Medulla oblongata (tissue), 1 donor: ENCODE measurements around the gene TENT5C.

Experiments
- DNase-seq: peaks from one replicate; pipeline ENCODE4 v3.0.0-alpha.2; 2015; ENCODE audit errors: extremely low spot score

The TENT5C gene

DNA sequence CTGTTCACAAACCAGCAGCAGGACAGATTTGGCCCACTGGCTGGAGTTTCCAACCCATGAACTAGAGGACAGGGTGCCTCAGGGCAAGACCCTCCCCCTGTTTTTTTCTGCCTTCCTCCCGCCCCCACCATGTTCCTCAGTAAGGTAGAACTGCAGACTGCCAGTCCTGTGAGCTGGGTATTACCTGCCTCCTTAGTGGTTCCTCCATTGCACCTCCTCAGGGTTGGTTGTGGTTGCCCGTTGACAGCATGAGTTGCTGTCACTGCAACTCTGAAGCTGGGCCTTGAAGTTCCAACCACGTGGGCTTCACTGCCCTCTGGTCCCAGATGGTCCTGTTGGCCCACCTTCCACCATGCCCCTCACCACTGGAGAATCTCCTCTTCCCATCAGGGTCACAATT lies 28.8 kb downstream of the TENT5C start:
- no peak for DNase-seq

DNA sequence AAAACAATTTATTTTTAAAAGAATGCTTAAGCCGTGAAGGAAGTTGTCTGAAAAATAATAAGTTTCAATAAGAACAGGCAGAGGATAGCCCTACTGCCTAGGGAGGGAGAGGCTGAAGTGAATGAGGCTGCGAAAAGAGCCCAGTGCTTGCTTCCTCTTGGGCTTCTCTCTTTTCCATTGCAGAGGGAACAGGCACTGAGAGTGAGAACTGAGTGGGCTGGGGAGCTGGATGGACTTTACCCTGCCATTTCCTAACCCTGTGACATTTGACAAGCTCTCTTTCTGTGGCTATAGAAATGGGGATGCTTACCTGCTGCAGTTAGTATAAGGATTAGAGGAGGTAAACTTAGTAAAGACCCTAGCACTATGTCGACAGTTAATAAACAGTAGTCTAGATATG lies 30.0 kb downstream of the TENT5C start:
- DNase-seq, result no peak

DNA sequence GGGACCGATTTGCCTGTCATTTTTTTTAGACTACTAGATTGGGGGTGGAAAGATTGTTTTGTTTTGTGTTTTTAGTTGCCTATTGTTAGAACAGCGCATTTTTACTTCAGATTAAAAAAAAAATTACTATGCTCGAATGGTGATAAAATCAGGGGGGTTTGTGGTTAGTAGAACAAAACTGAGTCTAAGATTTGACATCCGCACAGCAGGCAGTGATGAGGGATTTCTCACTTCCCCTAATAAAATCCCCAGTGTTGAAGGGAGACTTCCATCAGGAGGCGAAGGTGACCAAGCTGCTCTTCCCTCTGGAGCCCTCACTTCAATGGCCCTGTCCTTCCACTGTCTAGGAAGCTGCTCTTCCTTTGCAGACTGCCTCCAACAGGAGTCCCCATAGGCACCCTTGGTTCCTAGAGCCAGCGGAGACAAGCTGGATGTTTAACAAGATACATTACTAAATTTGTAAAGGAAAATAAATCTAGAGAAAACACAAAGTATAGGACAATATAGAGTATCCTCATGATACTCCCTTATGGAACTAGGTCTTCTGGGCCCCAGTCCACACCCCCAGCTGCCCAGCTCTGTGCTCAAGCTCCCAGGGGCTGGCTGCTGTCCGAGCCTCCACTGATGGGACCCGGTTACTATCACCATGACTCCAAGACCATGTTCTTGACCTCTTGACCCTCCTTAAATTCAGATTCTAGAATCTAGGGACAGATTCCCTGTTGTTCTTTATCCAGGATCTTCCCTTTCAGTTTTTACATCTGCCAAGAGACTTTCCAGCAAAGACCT lies 31.0 kb downstream of the TENT5C start:
- no peak for DNase-seq

DNA sequence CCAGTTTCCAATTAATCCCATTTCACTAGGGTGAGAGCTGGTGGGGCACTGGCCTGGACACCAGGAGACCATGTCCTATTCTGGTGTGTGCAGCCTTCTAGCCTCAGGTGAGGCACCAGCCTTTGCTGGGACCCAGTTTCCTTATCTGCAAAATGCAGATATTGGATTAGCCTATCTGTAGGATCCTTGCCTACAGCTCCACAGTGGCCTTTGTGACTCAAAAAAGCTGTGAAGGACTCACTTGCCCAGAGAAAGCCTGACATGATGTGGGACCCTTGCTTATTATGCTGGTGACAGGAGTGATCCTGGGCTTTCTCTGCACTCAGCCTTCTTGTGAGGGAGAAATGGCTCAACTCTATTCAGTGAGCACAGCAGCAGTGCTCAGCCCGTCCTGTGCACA lies 32.3 kb downstream of the TENT5C start:
- DNase-seq, result no peak

DNA sequence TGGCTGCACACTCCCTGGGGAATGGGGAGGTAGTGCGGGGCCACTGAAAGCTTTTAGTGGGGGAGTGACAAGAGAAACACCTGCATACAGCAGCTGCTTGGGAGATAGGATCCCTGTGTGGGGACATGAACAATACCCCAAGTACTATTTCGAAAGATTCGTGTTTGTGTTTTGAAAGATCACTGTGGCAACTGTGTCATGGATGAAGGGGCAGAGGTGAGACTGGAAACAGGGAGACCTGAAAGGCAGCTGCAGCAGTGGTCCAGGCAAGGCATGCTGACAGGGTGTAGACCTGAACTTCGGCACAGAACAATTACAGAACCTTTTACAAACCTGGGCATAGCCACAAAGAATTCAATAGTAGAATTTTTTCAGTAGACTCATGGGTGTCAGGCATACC lies 32.9 kb downstream of the TENT5C start:
- DNase-seq, result no peak

DNA sequence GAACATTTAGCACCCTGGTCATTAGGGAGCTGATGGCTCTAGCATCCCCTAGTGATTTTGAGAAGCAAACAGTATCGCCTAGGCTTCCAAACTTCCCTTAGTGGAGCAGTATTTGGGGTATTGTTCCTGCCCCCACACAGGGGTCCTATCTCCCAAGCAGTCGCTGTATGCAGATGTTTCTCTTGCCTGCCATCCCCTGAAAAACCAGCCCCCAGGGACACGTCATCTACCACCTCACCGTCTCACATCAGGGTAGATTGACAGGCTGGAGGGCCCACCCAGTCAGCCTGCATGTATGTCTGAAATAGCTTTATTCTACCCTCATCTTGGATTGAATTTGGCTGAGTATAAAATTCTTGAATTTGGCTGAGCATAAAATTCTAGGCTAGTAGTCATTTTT lies 33.9 kb downstream of the TENT5C start:
- no peak for DNase-seq

DNA sequence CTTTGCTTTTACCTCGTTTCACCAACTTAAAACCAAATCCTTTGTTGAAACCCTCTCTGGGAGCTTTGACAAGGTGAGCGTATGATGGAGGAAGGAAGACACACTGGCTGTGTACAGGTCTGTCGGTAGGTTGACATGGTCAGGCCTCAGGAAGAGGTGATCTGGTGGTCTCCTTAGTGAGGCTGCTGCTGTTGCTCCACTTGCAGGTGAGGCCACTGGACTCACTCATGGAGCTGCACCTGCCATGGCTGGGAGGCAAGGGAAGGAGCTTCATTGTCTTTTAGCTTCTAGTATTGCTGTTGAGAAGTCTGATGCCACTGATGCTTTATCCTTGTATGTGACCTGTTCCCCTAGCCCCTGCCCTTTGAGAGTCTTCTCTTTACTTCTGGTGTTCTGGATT lies 35.7 kb downstream of the TENT5C start:
- DNase-seq, result no peak

DNA sequence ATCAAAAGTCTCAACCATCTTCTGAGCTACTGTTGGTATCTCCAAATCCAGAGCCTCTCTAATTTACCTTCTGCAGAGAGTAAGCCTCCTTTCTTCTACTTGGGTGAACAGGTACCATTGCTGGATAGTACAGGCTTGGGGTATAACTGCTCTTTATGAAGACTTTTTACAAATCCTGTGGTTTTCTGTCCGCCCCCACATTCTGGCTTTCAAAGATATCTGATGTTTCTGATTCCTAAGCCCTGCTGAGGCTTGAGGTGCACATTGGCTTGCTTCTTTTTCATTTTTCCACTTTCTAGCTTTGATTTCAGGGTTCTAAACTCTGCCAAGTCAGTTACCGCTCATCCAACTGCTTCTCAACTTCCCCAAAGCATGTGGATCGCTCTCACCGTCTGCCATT lies 37.1 kb downstream of the TENT5C start:
- no peak for DNase-seq

DNA sequence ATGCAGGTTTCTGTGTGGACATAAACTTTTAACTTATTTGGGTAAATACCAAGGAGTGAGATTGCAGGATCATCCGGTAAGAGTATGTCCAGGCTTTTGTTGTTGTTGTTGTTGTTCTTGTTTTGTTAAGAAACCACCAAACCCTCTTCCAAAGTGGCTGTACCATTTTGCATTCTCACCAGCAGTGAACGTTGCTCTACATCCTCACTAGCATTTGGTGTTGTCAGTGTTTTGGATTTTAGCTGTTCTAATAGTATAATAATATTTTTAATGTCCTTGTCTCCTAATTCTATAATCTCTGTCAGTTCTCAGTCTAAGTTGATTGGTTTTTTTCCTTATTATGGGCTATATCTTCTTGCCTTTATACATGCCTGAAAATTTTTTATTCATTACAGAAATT lies 37.8 kb downstream of the TENT5C start:
- no peak for DNase-seq

DNA sequence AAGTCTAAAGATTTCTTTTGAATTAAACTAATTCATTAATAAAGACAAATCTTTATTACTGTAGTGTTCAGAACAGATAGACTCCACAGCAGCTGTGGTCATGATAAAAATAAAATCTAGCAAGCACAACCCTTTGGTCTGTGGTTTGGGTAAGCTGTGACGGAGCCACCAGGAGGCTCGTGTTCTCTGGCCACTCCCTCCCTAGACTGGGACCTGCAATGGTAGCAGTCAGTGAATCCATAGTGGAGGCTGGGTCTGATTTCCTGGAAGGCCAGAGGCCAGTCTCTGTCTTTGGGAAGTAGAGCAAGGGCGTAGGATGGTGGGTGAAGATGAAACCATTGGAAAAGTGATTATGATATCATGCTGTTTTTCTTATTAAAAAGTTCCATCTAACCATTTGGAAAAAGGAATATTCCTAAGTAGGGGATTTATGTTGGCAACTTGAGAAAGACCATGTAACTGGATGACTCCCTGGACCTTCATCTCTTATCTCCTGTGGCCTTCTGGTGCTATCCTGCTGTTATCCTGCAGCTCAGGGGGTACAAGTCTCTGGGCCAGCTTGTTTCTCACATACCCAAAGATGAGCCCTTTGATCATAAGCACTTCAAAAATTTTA lies 39.0 kb downstream of the TENT5C start:
- DNase-seq, result no peak

DNA sequence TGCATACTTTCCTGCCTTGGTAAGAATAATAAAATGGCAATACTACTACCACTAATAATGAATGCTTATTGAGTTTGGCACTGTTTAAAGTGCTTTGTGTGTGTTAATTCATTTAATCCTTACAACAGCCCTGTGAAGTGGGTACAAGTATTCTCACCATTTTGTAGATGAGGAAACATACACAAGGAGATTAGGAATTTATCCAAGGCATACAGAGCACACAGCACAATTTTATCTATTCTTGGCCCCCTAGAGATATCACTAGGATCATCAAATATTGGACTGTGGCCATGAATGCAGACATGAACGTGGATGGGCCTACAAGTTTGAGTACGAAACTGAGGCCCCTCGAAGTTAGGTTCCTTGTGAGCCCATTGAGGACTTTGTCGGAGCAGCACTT lies 39.5 kb downstream of the TENT5C start:
- DNase-seq, result no peak

DNA sequence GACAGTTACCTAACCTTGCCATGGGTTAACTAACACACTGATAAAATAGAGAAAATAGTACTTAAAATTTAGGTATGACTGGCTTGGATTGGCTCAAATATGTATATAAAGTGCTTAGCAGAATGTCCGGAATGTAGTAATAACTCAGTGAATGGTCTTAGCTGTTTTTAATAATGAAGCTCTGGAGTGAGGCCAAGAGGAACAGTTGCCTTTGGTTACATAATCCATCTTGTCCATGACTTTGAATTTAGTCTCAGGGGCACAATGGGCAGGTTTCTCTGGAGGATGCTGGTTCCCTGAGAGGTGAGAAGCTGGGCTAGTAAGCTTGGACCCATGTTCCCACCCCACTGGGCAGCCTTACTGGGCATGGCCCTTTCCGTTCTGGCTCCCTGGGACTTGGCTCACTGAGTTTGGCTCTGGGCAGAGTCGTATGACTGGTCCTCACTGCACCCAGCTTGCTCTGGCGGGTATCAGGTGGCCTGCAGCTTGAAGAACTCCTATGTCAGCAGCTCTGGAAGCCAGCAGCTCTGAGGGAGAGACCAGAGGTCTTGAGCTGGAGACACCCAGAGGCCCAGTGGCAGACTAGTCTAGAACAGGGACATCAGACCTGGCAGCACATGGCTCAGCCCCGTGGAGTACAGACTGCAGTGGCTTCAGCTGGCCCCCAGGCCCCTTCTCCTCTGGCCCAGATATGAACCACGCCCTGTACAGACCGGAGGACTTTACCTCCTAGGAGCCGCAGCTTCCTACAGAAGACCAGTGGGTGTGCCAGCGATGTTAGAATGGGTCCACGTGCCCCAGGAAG lies 40.4 kb downstream of the TENT5C start:
- DNase-seq, result no peak

DNA sequence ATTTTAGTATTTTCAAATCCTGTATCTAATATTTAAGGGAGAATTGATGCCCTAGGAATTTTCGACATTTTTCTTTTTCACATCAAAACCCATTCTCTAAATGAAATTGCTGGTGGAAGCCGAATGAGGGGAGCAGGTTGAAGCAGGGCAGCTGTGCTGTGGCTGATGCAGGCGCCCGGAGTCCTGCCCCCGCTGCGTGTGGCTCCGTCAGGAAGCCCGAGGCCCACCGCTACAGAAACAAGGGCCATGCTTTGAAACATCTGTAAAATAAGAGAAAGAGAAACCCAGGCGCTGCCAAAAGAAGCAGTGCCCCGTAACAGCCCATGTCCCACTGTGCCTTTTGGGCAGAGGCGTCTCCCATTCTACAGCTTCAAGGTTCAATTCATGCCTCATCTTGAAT lies 41.1 kb downstream of the TENT5C start:
- no peak for DNase-seq

DNA sequence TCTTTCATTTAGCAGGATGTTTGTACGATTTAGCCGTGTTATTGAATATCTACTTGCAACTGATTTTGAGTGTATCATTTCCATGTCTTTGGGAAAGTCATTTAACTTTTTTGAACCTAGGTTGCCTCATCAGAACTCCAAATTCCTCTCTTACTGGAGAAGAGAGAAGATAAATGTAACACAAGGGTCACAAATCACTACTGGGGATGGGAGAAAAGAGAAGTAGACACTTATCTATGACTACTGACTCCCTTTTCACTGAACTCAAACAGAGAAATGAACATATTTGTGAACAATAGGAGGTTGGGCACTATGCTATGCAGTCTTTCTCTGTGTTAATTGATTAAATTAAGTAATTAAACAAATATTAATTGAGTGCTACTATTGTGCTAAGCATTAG lies 42.2 kb downstream of the TENT5C start:
- no peak for DNase-seq

DNA sequence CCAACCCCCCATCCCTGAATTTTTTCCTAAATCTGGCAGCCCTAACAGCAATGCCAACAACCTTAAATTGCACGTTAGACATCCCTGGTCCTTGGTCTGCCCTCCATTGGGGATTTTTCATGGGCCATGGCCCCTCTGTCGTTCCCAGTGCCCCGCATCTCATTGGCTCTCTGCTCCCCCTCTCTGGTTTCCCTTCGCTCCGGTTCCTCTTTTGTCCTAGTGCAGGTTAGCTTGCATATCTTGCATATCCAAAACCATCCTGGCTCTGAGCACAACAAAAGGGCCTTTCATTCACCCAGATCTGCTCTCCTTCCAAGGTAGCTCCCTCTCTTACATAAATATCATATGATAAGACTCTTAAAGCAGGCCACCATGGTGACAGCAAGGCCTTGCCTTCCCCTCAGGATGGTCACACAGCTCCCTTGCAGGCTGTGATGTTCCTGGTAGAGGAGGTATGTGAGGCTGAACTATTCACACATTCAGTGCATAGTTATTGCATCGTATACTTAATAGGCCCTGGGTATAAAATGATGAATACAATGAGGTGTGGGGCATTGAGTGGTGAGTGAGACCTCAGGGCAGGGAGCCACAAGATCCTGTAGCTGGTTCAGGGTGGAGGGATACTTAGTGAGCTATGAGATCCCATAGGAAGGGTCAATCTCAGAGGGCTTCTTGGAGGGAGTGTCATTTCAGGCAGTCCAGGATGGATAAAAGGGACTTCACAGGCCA lies 45.2 kb downstream of the TENT5C start:
- DNase-seq, result no peak

DNA sequence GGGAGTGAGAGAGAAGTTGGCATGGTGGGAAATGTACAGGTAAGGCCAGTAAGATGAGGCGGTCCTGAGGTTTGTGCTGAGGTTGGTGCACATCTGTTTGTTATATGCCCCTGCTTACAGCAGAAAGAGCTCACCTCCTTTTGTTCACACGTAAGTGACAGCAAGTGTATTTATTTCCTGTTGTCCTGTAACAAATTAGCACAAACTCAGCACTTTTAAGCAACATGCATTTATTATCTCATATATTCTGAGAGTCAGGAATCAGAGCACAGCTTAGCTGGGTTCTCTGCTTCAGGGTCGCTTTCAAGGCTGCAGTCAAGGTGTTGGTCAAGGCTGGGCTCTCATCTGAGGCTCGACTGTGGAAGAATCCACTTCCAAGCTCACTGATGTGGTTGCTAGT lies 45.8 kb downstream of the TENT5C start:
- no peak for DNase-seq

DNA sequence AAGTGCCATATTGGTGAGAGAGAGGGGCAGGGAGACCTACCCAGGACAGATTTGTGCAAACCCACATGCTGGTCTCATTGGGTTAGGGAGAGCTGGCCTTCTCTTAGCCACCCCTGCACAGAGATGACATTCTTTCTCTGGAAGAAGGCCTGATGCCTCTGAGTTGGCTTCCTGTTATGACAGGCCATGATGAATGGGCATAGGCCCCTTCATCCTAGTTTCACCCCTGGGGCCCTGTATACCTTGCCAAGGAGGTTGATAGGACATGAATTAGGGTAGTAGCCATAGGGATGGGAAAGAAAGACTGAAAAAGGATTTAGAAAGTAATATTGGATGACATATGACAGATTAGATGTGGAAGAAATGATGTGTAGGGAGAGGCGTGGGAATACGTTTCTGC lies 46.6 kb downstream of the TENT5C start:
- DNase-seq, result no peak

DNA sequence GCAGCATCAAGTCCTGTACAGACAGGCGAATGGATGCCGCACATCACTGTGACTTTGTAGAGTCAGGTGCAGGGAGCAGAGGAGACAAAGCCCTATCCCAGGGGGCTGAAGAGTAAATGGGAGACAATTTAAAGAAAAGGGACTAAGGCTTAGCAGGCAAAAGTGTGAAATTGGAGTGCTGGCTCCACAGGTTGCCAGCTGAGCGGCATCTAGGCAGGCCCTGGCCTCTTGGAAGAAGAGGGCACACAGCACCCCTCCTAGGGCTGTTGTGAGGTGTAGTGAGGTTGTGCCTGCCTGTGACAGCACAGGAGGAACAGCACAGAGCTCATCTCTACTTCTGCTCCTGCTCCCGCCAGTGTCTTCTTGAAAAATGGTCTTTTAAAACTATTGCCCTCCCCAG lies 47.3 kb downstream of the TENT5C start:
- no peak for DNase-seq

DNA sequence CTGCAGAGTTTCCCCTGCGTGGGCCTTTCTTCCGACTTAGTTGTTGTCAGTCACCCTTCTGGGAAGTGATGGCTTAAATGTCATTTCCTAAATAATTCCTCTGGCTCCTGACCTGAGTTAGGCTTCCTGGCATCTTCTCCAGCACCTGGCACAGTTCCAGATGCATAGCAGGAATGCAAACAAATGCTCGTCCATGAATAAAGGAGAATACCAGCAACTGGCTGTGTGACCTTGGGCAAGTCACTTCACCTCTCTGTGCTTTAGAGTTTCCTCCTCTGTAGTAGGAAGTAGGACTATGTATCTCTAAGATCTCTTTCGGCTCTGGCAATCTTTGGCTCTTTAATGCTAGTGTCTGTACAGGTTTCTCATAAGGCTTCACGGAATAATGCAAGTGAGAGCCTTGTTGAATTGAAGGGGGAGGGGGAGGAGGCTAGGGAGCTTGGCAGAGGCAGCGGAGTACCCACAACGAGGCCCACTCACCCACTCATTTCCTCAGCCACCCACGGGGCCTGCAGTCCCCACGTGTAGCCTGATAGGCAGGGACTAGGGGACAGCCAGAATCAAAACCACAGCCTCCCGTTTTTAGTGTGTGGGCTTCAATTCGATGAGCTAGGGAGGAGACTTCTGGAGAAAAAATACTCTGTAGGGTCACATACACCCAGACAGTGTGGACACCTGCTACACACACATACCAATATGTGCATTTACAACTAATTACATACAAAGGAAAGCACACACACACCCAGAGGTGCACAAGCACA lies 48.1 kb downstream of the TENT5C start:
- no peak for DNase-seq

DNA sequence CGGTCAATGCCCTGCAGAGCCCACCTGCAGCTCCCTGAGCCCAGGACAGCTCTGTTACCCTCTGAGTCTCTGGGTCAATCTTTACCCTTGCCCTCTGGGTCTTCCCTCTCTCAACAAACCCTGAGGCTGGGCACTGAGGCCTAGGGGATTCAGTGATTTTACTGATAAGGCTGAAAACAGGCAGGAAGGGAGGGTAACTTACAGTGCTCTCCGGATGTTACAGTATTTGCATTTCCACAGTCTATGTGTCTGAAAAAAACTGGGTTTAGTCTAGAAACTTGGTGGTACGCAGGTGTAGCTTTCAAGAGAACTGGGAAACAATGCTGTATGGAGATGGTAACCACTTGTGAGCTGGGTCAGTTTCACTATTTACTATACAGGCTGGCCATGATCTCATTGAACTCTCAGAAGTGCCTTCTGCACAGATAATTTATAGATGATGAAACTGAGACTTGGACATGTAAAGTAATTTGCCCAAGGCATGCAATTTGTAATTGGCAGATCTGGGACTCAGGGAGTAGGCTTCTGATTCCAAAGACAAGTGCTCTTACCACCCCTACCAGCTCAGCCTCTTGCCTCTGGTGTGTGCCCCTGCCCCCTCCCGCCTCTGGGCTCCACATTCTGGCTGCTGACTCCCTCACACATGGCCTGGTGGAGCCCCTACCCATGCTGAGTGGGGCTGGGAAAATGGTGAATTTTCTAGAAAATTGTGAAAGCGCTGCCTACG lies 48.8 kb downstream of the TENT5C start:
- no peak for DNase-seq

DNA sequence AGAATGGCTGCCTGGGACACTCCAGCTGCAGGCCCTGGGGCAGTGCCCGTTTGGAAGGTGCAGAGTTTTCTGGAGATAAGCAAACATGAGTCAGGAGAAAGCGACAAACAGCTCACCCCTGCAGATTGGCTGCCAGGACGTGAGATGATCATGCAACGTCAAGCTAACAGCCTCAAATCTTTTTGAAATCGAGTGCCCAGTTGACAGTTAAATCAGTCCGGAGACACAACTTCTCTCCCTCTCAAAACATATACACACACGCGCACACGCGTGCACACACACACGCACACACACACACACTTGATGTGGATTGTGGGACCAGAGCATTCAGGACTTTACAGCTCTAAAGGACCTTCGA lies 49.4 kb downstream of the TENT5C start:
- no peak for DNase-seq
